HG03378 (cell line): ENCODE data around the gene MOGAT1.

Experiments used
- ATAC-seq: cut with Tn5 transposase; IDR thresholded peaks from one replicate; pipeline ENCODE4 v1.9.1; 2021; ENCODE audit warnings: mild to moderate bottlenecking, moderate library complexity; ENCODE audit not compliant: unreplicated experiment

The MOGAT1 gene, protein sequence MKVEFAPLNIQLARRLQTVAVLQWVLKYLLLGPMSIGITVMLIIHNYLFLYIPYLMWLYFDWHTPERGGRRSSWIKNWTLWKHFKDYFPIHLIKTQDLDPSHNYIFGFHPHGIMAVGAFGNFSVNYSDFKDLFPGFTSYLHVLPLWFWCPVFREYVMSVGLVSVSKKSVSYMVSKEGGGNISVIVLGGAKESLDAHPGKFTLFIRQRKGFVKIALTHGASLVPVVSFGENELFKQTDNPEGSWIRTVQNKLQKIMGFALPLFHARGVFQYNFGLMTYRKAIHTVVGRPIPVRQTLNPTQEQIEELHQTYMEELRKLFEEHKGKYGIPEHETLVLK

DNA sequence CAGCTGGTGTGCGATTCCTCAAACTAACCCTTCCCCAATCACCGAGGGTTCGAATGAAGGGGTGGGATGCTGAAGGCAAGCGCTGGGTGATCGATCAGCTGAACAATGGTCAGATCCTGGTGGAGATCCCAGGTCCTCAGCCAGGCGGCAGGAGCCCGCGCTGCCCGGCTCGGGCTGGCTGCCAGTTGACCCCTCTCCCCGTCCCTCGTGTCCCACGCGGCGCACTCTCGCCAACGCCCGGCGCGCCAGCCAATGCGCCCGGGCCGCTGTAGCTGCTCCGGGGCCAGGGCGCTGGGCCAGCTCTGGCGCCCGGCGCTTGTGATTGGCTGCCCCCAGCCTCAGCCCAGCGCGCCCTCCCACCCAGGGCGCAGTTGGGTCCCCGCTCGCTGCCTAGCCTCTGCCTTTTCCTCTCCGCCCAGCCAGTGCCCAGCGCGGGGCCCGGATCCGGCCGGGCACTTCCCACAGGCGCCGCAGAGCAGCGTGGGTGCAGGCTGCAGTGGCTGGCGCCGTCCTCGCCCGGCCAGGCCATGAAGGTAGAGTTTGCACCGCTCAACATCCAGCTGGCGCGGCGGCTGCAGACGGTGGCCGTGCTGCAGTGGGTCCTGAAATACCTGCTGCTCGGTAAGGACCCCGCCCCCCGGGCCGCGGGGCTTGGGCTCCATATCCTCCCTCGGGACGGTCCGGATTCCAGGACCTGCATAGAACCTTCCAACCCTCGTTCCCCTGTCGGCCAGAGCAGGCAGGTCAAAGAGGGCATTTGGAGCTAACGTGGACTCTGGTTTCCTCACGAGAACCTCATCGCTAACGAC is at the start of gene MOGAT1:
MOGAT1 (plus strand) TSS at position 400 of the 809 bp plus-strand sequence; CDS start at position 528, 128 bp downstream.
- no peak for ATAC-seq

DNA sequence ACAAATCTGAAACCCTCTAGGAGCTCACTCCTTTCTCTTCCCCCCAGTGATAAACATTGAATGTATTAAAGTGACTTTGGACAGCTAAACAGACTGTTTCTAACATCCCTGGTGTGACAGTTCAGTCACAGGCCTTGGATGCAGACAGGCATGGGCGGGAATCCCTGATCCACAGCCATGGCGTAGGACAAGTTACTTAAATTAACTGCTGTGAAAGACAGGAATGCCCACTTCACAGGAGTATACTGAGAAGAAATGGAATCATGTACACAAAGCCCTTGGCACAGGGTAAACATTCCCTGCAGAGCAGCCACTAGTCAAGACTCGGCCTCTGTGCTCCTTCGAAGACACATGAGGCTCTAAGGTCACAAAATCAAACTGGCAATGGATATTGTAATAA is 49.6 kb upstream of the MOGAT1 start:
- ATAC-seq, result no peak

DNA sequence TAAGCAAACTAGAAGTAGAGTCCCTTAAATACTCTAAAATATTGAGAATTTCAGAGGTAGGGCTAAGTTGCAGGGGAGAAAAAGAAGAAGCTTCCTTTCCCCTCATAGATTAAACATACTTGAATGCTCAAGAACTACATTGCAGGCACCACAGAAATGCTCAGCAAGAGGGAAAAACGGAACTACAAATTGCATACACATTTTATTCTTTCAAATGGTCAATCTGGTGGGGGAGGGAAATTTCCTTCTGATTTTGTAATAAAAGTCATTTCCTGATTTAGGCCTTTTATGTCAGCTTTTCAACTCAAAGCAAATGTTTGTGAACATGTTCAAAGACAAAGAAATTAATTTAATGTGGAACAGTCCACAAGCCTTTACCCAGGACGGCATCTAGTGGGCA is 48.5 kb upstream of the MOGAT1 start:
- no peak for ATAC-seq

DNA sequence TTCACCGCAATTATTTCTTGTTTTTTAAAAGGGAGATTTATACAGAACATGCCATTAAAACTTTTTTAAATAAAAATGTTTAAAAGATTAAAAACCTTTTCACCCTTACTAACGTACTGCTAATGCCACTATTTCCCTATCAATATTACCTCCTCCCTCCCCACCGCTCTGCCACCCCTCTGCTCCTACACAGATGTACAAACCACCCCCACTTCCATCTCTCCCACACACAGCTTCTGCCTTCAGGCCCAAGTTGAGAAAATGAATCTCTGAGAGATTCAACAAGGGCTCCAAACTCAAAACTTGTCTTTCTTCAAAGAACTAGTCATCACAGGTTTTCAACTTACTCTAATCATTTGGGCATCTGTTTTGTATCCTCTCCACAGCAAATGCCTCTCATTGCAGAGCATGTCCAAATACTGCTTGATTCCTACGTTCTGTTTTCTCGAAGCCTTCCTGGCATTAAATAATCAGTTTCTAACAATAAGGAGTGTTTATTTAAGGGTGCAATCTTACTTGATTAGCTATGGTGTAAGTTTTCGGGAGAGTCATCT is 47.6 kb upstream of the MOGAT1 start:
- ATAC-seq, result no peak

DNA sequence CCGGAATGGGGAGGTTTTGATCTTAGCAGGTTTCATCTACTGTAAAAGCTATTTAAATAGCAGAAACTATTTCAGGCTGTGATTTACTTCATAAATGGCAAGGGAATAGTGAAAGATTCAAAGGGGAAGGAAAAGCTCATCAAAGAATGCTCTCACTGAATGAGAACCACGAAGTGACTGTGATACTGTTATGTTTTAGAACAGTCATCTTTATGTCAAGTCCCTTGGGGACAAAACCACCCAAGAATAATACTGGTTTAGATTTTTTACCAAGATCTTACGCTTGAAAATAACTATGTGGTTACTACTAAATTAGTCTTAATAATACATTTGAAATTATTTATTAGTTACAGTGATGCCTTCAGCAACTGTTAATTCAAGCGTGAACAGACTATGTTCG is 43.7 kb upstream of the MOGAT1 start:
- ATAC-seq, result no peak

DNA sequence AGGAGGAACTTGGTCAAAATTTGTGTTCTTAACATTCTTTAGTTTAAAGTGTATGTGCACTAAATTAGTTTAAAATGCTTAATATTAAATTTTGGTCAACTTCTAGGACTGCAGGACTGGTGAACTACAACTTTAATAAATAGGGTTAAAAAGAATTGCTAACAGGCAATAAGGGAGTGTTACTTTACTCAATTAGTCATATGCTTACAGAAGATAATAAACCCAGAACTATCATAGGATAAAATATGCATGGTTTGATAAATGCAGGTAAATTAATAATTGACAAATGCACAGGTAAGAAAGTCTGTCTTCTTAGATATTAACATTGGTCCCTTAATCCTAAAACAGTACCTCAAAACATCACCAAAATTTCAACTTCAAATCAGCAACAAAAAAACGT is 36.2 kb upstream of the MOGAT1 start:
- no peak for ATAC-seq

DNA sequence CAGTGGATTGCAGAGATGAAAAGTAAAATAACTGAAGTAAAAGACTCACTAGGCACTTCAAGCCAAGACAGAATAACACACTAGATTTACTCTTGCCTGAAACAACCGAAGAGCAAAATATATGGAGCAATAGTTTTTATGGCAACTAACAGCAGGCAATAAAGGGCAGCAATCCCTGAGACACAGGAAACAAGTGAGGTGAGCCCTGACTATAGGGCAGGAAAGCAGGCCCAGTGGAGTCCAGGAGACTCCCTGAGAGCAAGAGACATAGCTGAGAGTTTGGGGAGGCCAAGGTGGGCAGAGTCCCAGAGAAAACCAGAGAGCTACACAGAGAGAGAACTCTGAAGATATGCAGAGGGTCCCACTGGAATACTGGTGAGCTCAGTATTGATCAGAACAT is 34.4 kb upstream of the MOGAT1 start:
- ATAC-seq, result no peak

DNA sequence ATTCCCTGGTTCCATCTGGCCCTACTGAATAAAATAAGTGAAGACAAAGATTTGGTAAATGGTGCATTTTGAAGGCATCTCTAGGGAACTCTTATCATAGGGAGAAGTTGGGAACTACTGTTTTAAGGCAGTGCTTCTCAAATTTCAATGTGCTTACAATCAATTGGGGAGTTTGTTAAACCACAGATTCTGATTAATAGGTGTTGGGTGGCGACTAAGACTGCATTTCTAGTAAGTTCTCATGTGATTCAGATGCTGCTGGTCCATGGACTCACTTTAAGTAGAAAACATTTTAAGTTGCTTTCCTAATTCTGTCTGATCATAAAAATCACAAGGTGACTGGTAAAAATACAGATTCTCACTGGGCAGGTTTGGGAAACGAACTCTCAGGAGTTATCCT is 30.1 kb upstream of the MOGAT1 start:
- no peak for ATAC-seq

DNA sequence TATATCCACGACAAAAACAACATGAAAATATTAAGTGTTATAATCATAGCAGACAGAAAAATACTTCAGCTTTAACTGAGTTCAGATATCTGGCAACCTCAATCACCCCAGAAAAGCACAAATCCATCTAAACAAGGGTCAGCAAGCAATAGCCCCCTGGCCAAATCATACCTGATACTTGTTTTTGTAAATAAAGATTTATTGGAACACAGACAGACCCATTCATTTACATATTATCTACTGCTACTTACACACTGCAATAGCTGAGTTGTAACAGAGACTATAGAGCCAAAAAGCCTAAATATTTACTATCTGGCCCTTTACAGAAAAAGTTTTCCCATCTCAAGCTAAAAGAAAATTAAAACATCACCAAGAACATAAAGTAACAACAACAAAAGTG is 28.3 kb upstream of the MOGAT1 start:
- ATAC-seq, result no peak

DNA sequence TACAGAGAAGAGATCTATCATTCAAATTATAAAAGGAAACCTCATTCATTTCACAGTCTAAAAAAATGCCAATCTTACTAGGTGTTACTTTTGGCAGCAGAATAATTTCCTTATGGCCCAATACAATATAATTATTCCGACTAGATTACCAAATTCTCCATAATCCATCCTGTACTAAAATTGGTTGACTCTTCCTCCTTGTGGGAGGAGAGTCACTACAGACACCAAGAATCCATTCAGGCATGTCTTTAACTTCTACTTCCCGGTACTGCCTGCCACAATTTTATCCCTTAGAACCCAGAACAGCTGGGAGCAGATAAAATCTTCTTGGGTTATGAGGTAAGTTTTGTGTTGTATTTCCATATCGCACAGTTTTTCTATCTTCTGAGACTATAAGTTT is 25.4 kb upstream of the MOGAT1 start:
- ATAC-seq, result no peak

DNA sequence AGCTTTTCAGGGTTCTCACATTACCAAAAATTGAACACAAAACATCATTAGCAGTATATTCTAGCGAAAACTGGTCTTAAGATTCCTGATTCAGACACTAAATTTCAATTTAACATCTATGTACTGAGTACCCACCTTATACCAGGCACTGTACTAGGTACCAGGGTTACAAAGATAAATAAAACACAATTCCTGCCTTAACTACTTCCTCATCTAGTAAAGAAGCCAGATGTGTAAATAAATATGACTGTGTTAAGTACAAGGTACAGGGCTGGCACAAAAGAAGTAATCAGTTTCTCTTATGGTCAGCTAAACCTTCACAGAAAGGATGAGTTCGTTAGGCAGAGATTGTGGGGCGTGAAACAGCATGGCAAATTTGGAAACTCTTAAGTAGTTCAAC is 21.7 kb upstream of the MOGAT1 start:
- no peak for ATAC-seq

DNA sequence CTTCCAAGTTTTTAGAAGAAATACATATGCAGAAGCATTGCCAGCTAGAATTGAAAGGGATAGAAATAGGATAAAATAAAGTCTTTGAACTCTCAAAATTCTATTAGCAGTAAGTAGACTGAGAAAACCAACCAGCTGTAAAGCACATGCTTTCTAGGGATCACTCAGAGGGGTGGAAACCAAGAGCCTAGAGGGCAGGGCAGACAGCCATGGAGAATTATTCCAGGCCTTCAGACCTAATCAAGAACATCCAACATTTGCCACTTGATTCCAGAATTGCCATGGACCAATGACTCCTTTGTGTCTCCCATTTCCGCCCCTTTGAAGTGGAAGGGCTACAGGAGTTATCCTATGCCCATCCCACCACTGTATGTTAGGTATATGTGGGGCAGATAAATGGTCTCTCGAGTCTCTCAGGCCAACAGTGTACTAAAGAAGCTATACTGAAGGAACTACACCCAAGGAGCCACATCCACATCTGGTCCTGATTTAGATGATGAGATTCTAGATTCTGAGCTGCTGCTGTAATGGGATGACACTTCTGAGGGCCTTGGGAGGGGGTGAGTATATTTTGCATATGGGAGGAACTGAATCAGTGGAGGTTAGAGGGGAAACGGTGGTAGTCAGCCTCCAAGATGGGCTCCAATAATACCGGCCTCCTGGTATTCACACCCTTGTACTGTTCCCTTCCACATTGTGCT is 19.6 kb upstream of the MOGAT1 start:
- ATAC-seq, result no peak

DNA sequence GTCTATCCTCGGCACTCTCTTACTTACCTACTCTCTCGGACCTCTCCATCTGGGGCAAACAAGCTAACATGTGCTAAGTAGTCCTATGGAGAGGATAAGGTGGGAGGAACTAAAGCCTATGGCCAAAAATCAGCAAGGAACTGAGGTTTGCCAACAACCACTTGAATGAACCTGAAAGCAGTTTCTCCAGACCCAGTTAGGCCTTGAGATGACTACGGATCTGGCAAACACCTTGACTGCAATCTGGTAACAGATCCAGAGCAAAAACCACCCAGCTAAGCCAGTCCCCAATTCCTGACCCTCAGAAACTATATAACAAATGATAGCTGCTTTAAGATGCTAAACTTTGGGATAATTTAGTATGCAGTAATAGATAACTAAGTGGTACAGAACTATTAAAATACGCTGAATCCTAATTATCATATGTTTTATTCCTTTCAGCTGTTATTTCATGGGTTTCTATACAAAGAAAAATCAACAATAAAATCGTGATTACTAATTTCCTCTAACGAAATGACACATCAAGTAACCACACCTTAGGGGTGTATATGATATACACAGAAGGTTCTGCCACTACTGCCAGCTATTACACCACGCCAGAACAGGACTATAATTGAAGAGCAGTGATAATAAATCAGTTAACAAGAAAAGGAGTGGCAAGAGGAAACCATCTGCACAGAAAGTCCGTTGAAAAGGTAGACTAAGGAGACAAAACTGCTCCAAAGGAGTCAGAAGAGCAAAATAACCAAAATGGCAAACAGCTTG is 18.8 kb upstream of the MOGAT1 start:
- no peak for ATAC-seq

DNA sequence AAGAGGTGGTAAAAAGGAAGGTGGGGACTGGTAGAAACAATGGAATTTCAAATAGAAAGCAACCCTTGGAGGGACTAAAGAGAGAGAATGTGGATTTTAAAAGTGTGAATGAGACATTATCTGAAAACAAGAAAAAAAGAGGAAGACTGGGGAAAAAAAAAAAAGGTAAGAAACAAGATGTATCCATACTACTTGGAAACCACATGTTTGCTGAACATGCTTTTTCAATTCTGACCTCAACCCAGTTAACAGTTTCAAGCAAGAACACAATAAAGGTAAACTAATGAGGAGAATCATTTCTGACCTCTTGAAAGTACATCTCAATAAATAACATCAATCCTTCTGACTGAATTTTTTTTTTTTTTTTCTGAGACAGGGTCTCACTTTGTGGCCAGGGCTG is 18.2 kb upstream of the MOGAT1 start:
- ATAC-seq, result no peak

DNA sequence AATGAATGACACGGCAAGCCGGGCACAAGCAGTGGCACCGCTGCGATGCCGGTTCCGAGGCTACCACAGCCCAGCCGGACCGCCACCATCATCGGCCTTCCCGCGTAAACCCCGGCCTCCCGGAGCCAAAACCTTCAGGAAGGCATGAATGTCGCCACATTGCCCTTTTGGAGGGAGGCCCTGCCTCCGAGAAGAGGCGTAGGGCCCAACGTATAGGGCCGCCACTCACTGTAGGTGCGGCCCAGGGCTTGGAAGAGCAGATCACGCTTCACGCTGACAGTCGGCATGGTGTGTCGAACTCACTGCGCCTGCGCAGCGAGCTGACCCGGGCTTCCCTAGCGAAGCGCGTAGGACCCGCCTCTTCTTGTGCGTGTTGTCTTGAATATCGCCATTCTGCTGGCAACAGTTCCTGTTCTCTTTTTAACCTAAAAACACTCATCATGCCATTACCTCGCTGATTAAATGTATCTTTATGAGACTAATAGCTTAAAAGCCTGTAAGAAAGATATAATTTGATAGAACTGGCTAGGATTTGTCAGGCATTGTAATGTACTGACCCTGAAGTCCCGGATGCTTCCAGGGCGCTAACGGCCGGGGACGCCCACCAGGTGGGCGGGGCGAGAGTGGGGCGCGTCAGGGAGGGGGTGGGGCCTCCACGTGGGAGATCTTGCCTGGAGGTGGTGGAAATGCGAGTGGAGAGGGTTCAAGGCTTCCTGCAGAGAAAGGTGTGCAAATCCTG is 15.5 kb upstream of the MOGAT1 start, which contains the start of gene FARSB:
FARSB (minus strand) TSS at position 306 of the 739 bp plus-strand sequence; CDS start at position 287, 19 bp downstream.
- peak; percentile 87 for ATAC-seq

DNA sequence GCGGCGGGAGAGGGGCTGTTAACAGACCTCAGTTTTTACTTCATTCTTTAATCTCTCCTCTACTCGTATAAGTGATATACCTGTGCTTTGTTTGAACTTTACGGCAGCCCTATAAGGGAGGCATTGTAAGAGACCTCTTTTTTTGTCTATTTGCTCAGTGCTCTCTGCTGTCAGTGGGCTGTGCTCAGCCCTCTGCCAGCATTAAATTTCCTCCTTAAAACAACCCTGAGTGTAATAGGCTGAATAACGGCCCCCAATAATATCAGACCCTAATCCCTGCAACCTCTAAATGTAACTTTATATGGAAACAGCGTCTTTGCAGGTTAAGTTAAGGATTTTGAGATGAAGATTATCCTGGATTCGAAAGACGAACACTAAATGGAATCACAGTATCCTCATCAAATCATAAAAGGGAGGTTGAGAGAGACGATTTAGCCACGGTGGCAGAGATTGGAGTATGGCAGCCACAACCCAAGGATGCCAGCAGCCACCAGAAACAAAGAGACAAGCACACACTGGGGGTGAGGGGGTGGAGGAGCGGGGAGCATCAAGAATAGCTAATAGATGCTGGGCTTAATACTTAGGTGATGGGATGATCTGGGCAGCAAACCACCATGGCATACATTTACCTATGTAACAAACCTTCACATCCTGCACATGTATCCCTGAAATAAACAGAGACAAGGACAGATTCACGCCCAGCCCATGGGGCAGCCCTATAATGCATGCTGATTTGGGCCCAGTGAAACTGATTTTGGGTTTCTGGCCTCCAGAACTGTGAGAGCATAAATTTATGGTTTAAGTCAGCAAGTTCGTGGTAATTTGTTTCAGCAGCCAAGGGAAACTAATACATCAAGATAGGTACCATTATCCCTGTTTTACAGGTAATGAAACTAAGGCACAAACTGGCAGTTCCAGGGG is 14.7 kb upstream of the MOGAT1 start:
- peak; percentile 29 for ATAC-seq

DNA sequence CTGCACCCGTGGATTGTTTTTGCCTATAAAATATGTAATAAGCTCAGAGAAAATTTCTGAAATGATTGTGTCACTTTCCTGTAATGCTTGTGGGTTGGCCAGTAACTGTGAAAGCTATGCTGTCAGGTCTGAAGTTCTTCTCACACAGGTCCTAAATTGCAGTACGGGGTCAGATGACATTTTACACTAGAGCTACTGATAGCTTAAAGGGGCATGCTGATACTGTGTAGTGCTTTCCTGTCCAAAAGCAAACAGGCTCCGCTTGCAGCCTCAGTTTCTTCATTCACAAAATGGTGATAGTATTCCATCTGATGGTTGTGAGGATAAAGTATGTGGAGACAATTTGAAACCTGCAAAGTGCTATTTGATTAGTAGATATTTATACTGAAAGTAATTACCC is 8.0 kb upstream of the MOGAT1 start:
- ATAC-seq, result no peak

DNA sequence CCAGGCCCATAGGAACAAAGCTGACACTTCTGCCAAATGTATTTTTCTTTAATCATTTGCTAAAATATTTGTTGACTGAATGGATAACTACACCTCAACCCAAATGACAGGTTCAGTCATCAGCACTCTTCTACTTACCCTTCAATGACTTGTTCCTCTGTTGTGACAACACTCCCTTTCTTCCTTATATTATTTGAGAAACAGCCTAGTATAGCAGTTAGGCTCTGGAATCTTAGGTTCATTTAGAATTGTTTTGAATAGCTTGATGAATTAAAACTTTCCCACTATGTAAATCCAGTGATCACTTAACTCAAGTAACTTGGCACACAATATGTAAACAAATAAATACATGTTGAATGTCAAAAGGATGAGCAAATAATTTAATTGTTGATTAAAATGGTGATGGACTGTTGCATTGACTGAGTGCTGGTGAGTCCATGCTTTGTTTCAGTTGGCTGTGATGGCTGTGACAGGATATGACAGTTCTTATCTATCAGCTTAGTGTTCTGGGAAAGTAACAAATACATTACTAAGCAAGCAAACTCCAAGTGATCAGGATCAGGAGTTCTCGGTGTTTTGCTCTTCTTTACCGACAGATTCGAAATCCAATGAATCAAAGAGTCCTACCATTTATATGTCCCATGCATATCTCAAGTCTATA is 2.8 kb upstream of the MOGAT1 start:
- ATAC-seq, result no peak
